ENCODE data around the gene TNNT3.

DNA sequence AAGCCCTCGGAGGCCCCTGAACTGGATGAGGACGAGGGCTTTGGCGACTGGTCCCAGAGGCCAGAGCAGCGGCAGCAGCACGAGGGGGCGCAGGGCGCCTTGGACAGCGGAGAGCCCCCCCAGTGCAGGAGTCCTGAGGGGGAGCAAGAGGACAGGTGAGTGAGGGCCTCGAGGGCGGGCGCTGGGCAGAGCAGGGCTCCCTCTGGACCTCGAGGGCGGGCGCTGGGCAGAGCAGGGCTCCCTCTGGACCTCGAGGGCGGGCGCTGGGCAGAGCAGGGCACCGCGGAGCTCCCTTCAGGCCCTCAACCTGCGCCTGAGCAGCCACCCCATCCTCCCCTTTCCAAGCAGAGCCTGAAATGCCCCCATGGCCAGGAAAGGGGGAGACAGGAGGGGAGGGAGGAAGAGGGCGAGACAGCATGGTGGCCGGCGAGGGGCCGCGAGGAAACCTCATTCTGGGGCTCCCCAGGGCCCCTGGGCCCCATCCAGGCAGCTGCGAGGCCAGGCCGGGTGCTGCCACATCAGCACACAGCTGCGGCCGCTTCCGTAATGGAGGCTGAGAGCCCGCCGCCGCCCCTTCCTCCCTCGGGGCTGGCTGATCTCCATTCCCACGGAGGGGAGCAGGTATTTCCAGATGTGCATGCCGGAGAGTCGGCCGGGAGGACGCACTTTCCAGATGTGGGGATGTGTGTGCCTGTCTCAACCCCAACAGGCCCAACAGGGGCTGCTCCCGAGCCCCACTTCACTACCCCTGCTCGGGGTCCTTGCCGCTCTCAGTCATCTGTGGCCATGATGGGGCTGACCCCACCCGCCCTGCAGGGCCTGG is 37.9 kb upstream of the TNNT3 start:
- TF ChIP-seq, protein P1, sequence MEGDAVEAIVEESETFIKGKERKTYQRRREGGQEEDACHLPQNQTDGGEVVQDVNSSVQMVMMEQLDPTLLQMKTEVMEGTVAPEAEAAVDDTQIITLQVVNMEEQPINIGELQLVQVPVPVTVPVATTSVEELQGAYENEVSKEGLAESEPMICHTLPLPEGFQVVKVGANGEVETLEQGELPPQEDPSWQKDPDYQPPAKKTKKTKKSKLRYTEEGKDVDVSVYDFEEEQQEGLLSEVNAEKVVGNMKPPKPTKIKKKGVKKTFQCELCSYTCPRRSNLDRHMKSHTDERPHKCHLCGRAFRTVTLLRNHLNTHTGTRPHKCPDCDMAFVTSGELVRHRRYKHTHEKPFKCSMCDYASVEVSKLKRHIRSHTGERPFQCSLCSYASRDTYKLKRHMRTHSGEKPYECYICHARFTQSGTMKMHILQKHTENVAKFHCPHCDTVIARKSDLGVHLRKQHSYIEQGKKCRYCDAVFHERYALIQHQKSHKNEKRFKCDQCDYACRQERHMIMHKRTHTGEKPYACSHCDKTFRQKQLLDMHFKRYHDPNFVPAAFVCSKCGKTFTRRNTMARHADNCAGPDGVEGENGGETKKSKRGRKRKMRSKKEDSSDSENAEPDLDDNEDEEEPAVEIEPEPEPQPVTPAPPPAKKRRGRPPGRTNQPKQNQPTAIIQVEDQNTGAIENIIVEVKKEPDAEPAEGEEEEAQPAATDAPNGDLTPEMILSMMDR (IDR thresholded peaks at IDR 0.05) = no peak
- no peak for TF ChIP-seq POLR2A (IDR thresholded peaks at IDR 0.05)

Data from body of pancreas (tissue), 4 donors.